ENCODE results near the gene ACOX1. TPM values are rescaled to one million over a fixed set of nuclear protein-coding genes. Genes with fewer than 3 reads are reported as not detected.

The ACOX1 gene
- total and polyA plus RNA-seq, 2 of the 13 experiments (the other 11 are each of a cell fraction or from before 2014, with no cell fraction given) = 86.4 to 120 TPM

DNA sequence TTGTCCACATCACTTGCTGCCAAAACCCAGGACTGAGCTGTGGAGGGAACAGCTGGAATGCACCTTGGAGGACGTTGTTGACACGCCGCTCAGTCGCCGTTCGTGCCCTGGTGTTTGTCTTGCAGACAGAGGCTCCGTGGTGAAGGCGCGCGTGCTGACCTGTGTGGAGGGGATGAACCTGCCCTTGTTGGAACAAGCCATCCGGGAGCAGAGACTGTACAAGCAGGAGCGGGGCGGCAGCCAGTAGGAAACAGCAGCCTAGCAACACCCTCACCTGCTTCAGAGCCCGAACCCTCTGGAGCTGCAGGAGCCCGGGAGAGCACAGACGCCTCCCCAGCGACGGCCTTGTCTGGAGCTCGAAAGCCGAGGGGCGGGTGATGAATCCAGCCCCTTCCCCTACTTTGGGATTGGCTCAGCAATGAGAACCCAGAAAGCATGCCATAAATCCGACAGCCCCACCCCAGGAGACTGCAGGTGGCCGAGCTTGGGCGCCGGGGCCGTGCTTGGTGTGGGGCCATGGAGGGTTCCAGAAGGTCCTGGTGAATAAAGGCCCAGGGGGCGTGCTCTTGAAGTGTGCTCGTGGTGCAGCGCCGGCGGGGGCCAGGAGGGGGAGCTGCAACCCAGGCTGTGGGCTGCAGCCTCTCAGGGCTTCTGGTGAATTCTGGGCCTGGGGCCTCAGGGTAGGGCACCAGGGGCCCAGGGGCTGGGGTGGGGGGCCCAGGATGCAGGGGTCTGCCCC, 21.2 kb upstream of the ACOX1 start (continued):
- TF ChIP-seq KDM5B (CRISPR knock-in tag; IDR thresholded peaks at IDR 0.05; ENCODE audit: borderline replicate concordance) (no peak; the same call in 1 of the 2 replicates), TCF7L2 (IDR thresholded peaks at IDR 0.05; ENCODE audit: low read depth, low read length) (no peak), TBX2 (CRISPR knock-in tag; IDR thresholded peaks at IDR 0.05; ENCODE audit: borderline replicate concordance) (no peak), KAT2B (IDR thresholded peaks at IDR 0.05; ENCODE audit: borderline replicate concordance, low read depth, low read length) (no peak), MXI1 (IDR thresholded peaks at IDR 0.05; ENCODE audit: borderline replicate concordance, low read depth, low read length) (peak; percentile 48; the same call in 1 of the 3 replicates), ZNF557 (CRISPR knock-in tag; IDR thresholded peaks at IDR 0.05) (no peak), ZNF496 (CRISPR knock-in tag; IDR thresholded peaks at IDR 0.05; ENCODE audit: insufficient replicate concordance) (no peak), ZNF790 (CRISPR knock-in tag; IDR thresholded peaks at IDR 0.05; ENCODE audit: borderline replicate concordance) (no peak), ZNF138 (CRISPR knock-in tag; IDR thresholded peaks at IDR 0.05; ENCODE audit: low read depth) (no peak), YEATS4 (CRISPR knock-in tag; IDR thresholded peaks at IDR 0.05; ENCODE audit: borderline replicate concordance) (no peak; the same call in 1 of the 2 replicates), ZNF788 (CRISPR knock-in tag; IDR thresholded peaks at IDR 0.05; ENCODE audit: borderline replicate concordance) (no peak), ZNF3 (CRISPR knock-in tag; IDR thresholded peaks at IDR 0.05) (no peak), MZF1 (CRISPR knock-in tag; IDR thresholded peaks at IDR 0.05; ENCODE audit: borderline replicate concordance) (no peak)
- TF ChIP-seq, protein P1, sequence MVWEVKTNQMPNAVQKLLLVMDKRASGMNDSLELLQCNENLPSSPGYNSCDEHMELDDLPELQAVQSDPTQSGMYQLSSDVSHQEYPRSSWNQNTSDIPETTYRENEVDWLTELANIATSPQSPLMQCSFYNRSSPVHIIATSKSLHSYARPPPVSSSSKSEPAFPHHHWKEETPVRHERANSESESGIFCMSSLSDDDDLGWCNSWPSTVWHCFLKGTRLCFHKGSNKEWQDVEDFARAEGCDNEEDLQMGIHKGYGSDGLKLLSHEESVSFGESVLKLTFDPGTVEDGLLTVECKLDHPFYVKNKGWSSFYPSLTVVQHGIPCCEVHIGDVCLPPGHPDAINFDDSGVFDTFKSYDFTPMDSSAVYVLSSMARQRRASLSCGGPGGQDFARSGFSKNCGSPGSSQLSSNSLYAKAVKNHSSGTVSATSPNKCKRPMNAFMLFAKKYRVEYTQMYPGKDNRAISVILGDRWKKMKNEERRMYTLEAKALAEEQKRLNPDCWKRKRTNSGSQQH (CRISPR knock-in tag; IDR thresholded peaks at IDR 0.05; ENCODE audit: low read depth) = no peak
- TF ChIP-seq, protein P2, sequence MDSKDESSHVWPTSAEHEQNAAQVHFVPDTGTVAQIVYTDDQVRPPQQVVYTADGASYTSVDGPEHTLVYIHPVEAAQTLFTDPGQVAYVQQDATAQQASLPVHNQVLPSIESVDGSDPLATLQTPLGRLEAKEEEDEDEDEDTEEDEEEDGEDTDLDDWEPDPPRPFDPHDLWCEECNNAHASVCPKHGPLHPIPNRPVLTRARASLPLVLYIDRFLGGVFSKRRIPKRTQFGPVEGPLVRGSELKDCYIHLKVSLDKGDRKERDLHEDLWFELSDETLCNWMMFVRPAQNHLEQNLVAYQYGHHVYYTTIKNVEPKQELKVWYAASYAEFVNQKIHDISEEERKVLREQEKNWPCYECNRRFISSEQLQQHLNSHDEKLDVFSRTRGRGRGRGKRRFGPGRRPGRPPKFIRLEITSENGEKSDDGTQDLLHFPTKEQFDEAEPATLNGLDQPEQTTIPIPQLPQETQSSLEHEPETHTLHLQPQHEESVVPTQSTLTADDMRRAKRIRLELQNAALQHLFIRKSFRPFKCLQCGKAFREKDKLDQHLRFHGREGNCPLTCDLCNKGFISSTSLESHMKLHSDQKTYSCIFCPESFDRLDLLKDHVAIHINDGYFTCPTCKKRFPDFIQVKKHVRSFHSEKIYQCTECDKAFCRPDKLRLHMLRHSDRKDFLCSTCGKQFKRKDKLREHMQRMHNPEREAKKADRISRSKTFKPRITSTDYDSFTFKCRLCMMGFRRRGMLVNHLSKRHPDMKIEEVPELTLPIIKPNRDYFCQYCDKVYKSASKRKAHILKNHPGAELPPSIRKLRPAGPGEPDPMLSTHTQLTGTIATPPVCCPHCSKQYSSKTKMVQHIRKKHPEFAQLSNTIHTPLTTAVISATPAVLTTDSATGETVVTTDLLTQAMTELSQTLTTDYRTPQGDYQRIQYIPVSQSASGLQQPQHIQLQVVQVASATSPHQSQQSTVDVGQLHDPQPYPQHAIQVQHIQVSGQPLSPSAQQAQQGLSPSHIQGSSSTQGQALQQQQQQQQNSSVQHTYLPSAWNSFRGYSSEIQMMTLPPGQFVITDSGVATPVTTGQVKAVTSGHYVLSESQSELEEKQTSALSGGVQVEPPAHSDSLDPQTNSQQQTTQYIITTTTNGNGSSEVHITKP (CRISPR knock-in tag; IDR thresholded peaks at IDR 0.05; ENCODE audit: low read depth) = 0 out of 2 replicates have a peak, but pooled peaks have one; percentile 51
- TF ChIP-seq, protein P3, sequence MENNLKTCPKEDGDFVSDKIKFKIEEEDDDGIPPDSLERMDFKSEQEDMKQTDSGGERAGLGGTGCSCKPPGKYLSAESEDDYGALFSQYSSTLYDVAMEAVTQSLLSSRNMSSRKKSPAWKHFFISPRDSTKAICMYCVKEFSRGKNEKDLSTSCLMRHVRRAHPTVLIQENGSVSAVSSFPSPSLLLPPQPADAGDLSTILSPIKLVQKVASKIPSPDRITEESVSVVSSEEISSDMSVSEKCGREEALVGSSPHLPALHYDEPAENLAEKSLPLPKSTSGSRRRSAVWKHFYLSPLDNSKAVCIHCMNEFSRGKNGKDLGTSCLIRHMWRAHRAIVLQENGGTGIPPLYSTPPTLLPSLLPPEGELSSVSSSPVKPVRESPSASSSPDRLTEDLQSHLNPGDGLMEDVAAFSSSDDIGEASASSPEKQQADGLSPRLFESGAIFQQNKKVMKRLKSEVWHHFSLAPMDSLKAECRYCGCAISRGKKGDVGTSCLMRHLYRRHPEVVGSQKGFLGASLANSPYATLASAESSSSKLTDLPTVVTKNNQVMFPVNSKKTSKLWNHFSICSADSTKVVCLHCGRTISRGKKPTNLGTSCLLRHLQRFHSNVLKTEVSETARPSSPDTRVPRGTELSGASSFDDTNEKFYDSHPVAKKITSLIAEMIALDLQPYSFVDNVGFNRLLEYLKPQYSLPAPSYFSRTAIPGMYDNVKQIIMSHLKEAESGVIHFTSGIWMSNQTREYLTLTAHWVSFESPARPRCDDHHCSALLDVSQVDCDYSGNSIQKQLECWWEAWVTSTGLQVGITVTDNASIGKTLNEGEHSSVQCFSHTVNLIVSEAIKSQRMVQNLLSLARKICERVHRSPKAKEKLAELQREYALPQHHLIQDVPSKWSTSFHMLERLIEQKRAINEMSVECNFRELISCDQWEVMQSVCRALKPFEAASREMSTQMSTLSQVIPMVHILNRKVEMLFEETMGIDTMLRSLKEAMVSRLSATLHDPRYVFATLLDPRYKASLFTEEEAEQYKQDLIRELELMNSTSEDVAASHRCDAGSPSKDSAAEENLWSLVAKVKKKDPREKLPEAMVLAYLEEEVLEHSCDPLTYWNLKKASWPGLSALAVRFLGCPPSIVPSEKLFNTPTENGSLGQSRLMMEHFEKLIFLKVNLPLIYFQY (CRISPR knock-in tag; IDR thresholded peaks at IDR 0.05; ENCODE audit: borderline replicate concordance) = no peak
- TF ChIP-seq, protein P4, sequence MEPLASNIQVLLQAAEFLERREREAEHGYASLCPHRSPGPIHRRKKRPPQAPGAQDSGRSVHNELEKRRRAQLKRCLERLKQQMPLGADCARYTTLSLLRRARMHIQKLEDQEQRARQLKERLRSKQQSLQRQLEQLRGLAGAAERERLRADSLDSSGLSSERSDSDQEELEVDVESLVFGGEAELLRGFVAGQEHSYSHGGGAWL (CRISPR knock-in tag; IDR thresholded peaks at IDR 0.05) = no peak; the same call in 1 of the 2 replicates
